ENCODE results near the gene ACTMAP. TPM values are rescaled to one million over a fixed set of nuclear protein-coding genes. Genes with fewer than 3 reads are reported as not detected.
A peak's percentile ranks its signal among the peaks of the same experiment; 100 is the strongest.

ACTMAP gene
- total RNA-seq, 1 experiment from 2014 or later = 27.7 TPM

DNA sequence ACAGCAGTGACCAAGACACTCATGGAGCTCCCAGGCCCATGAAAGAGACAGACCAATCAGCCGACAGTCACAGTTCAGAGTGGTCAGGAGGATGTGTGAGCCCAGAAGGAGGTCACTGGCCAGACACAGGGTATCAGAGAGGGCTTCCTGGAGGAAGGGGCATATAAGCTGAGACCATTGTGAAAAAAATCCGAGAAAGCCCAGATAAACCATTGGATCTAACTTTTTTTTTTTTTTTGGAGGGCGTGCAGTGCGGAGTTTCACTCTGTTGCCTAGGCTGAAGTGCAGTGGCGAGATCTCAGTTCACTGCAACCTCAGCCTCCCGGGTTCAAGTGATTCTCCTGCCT, 29.2 kb downstream of the ACTMAP start:
- Histone ChIP-seq H3K18ac (ENCODE audit: insufficient read length, low read depth, low read length) (no peak overlapping the region), H4K20me1 (ENCODE audit: control insufficient read depth, insufficient read depth, insufficient read length) (no peaks in the 10 kb centered on the region), H2BK5ac (ENCODE audit: insufficient read length, low read length) (no peak overlapping the region), H3K23ac (ENCODE audit: insufficient read length, low read depth, low read length) (no peak overlapping the region), H4K8ac (replicated peaks; ENCODE audit: insufficient read length, low read depth, low read length) (no peak overlapping the region), H3K79me2 (ENCODE audit: insufficient read depth, low read length) (no peaks in the 10 kb centered on the region; the same call in 1 of the 2 replicates), H2AFZ (ENCODE audit: low read length) (no peak overlapping the region), H2BK12ac (ENCODE audit: insufficient read length, low read depth, low read length) (no peak overlapping the region), H3K4ac (ENCODE audit: low read depth, low read length) (no peak overlapping the region), H2AK5ac (ENCODE audit: insufficient read length, low read length) (no peak overlapping the region), H3K4me2 (ENCODE audit: insufficient read depth, insufficient read length, low read length) (no peak overlapping the region), H3K79me1 (ENCODE audit: insufficient read depth, low read depth, low read length, poor library complexity, severe bottlenecking) (no peaks in the 10 kb centered on the region), H2BK120ac (ENCODE audit: low read depth, low read length, poor library complexity, severe bottlenecking) (no peak overlapping the region), H3K9ac (ENCODE audit: extremely low read depth, insufficient read length, low read length) (no peak overlapping the region), H4K5ac (ENCODE audit: insufficient read length, low read depth, low read length) (no peak overlapping the region), H2BK20ac (ENCODE audit: low read depth, low read length, poor library complexity, severe bottlenecking) (no peak overlapping the region), H4K91ac (ENCODE audit: insufficient read length, low read depth, low read length) (no peak overlapping the region), H3T11ph (ENCODE audit: low read length) (no peak overlapping the region), H2BK15ac (ENCODE audit: low read depth, low read length) (no peak overlapping the region), H3K56ac (ENCODE audit: insufficient read length, low read depth, low read length) (no peak overlapping the region), H3K27me3 (ENCODE audit: insufficient read depth, low read length) (no peaks in the 10 kb centered on the region), H3K23me2 (ENCODE audit: insufficient read length, low read depth, low read length, poor library complexity, severe bottlenecking) (peaks cover 21% of the 10 kb centered on the region), H3K27ac (ENCODE audit: insufficient read length, low read depth, low read length) (no peak overlapping the region), H3K4me1 (ENCODE audit: insufficient read depth, low read length) (no peaks in the 10 kb centered on the region), H3K14ac (ENCODE audit: insufficient read depth, low read length) (no peak overlapping the region), H3K9me3 (ENCODE audit: control insufficient read depth, low read depth, low read length) (no peaks in the 10 kb centered on the region)
- H3K27ac Mint-ChIP-seq = peak overlapping the region in 1 of 3 experiments; percentile 39; a peak in 1 of 7 replicates
- H3K4me1 Mint-ChIP-seq = peaks cover 13 to 27% of the 10 kb centered on the region in 2 experiments
- no peak for DNase-seq
- TF ChIP-seq CTCF (conservative IDR thresholded peaks at IDR 0.05) = no peak
- H3K27me3 Mint-ChIP-seq (ENCODE audit: low read depth) = no peaks in the 10 kb centered on the region
- peaks cover 17 to 42% (median 24%) of the 10 kb centered on the region in 3 experiments for H3K36me3 Mint-ChIP-seq (ENCODE audit: insufficient read depth in 1 of 3, low read depth in 3 of 3)
- no peak overlapping the region; a peak in 1 of 5 replicates for H3K4me3 Mint-ChIP-seq
- WGBS (ENCODE audit: extremely low coverage, insufficient read length, low lambda C conversion rate) = no CpG with 5 or more reads among the region's 6 CpGs
- peaks cover 0 to 3% of the 10 kb centered on the region in 2 experiments; a peak in 2 of 5 replicates for H3K9me3 Mint-ChIP-seq

Measured in H9 (cell line).